Nephron progenitor cell (in vitro differentiated cells): ENCODE measurements around the gene LPP.

Experiments
- DNase-seq: peaks from one replicate; pipeline ENCODE4 v3.0.0; 2021
- H3K27ac Mint-ChIP-seq: 2 replicates; pipeline ENCODE4 v1.8.0; 2021; ENCODE audit warnings: mild to moderate bottlenecking, moderate library complexity, mixed read lengths
- H3K27me3 Mint-ChIP-seq: 2 replicates; pipeline ENCODE4 v1.8.0; 2021; ENCODE audit warnings: mild to moderate bottlenecking, low read depth, mixed read lengths; ENCODE audit not compliant: poor library complexity
- H3K36me3 Mint-ChIP-seq: 2 replicates; pipeline ENCODE4 v1.8.0; 2021; ENCODE audit warnings: low read depth, mixed read lengths
- H3K4me1 Mint-ChIP-seq: 2 replicates; pipeline ENCODE4 v1.8.0; 2021; ENCODE audit warnings: mixed read lengths
- H3K4me3 Mint-ChIP-seq: 2 replicates; pipeline ENCODE4 v1.8.0; 2021; ENCODE audit warnings: mild to moderate bottlenecking, moderate library complexity, mixed read lengths
- H3K9me3 Mint-ChIP-seq: 2 replicates; pipeline ENCODE4 v1.8.0; 2021; ENCODE audit warnings: mild to moderate bottlenecking, moderate library complexity, mixed read lengths
- CTCF ChIP-seq: fragments of 200-600 bp; sonication (generic); IDR thresholded peaks from 2 replicates; pipeline ENCODE4 v1.5.0; 2021; ENCODE audit warnings: antibody characterized with exemption

LPP gene

GRCh38 chr3:188826574-188826973 is 672.6 kb downstream of the LPP start:
- no peak for TF ChIP-seq CTCF
- DNase-seq, result no peak
- no peak overlapping the region for H3K4me3 Mint-ChIP-seq

GRCh38 chr3:188827103-188827502 is 673.1 kb downstream of the LPP start:
- no peaks in the 10 kb centered on the region for H3K27me3 Mint-ChIP-seq
- H3K27ac Mint-ChIP-seq, result peak overlapping the region; percentile 33

More at GRCh38 chr3:188826574-188826973, 672.6 kb downstream of the LPP start:
- Mint-ChIP-seq H3K9me3 (no peaks in the 10 kb centered on the region), H3K4me1 (peaks cover 39% of the 10 kb centered on the region), H3K36me3 (no peaks in the 10 kb centered on the region), H3K27ac (peak overlapping the region; percentile 33), H3K27me3 (no peaks in the 10 kb centered on the region)

GRCh38 chr3:188827576-188827975 is 673.6 kb downstream of the LPP start:
- Mint-ChIP-seq H3K4me1 (peaks cover 34% of the 10 kb centered on the region), H3K4me3 (no peak overlapping the region), H3K27me3 (no peaks in the 10 kb centered on the region), H3K27ac (no peak overlapping the region), H3K9me3 (no peaks in the 10 kb centered on the region), H3K36me3 (no peaks in the 10 kb centered on the region)
- no peak for TF ChIP-seq CTCF
- peak; percentile 12 for DNase-seq

More at GRCh38 chr3:188827103-188827502, 673.1 kb downstream of the LPP start:
- Mint-ChIP-seq H3K4me1 (peaks cover 36% of the 10 kb centered on the region), H3K36me3 (no peaks in the 10 kb centered on the region), H3K9me3 (no peaks in the 10 kb centered on the region), H3K4me3 (no peak overlapping the region)
- DNase-seq, result no peak
- TF ChIP-seq CTCF, result no peak

GRCh38 chr3:188829130-188829529 is 675.2 kb downstream of the LPP start:
- H3K4me1 Mint-ChIP-seq, result peaks cover 45% of the 10 kb centered on the region
- H3K27ac Mint-ChIP-seq, result no peak overlapping the region
- no peak for TF ChIP-seq CTCF
- H3K27me3 Mint-ChIP-seq, result no peaks in the 10 kb centered on the region
- DNase-seq, result no peak
- H3K9me3 Mint-ChIP-seq, result no peaks in the 10 kb centered on the region
- H3K36me3 Mint-ChIP-seq, result no peaks in the 10 kb centered on the region
- H3K4me3 Mint-ChIP-seq, result no peak overlapping the region

GRCh38 chr3:188829576-188829975 is 675.6 kb downstream of the LPP start:
- H3K4me3 Mint-ChIP-seq, result no peak overlapping the region
- H3K4me1 Mint-ChIP-seq, result peaks cover 45% of the 10 kb centered on the region
- H3K36me3 Mint-ChIP-seq, result no peaks in the 10 kb centered on the region
- no peak for DNase-seq
- H3K27ac Mint-ChIP-seq, result no peak overlapping the region
- H3K9me3 Mint-ChIP-seq, result no peaks in the 10 kb centered on the region
- no peaks in the 10 kb centered on the region for H3K27me3 Mint-ChIP-seq
- TF ChIP-seq CTCF, result no peak

GRCh38 chr3:188830893-188831292 is 676.9 kb downstream of the LPP start:
- no peak for TF ChIP-seq CTCF
- no peaks in the 10 kb centered on the region for H3K9me3 Mint-ChIP-seq
- H3K27me3 Mint-ChIP-seq, result no peaks in the 10 kb centered on the region
- DNase-seq, result no peak
- no peak overlapping the region for H3K4me3 Mint-ChIP-seq
- H3K4me1 Mint-ChIP-seq, result peaks cover 40% of the 10 kb centered on the region
- H3K36me3 Mint-ChIP-seq, result no peaks in the 10 kb centered on the region
- no peak overlapping the region for H3K27ac Mint-ChIP-seq
